GM23248 (cell line): ENCODE data around the gene GNAL.
"Not testable (repeated sequence)": the region's sequence is repeated elsewhere in the genome, so short reads cannot be mapped to it uniquely, and the experiment has no call there.

Experiments
- EZH2 ChIP-seq: fragments of 200-600 bp; sonication (generic); IDR thresholded peaks from 2 replicates; pipeline ENCODE4 v1.6.1; 2018; ENCODE audit warnings: antibody characterized with exemption, mild to moderate bottlenecking; ENCODE audit not compliant: insufficient read depth, poor library complexity, severe bottlenecking
- EZH2phosphoT487 ChIP-seq: fragments of 200-600 bp; sonication (generic); IDR thresholded peaks from 2 replicates; pipeline ENCODE4 v1.6.1; 2018; ENCODE audit warnings: antibody characterized with exemption, moderate library complexity, mild to moderate bottlenecking, low read depth; ENCODE audit not compliant: insufficient read depth

- TF ChIP-seq EZH2, EZH2phosphoT487: not testable (repeated sequence)
Measured at GRCh38 chr18:11716767-11717315, 27.8 kb downstream of the GNAL start.
